H7 (cell line): ENCODE results near the gene FANCC. TPM values are rescaled to one million over a fixed set of nuclear protein-coding genes. Genes with fewer than 3 reads are reported as not detected.
A peak's percentile ranks its signal among the peaks of the same experiment; 100 is the strongest.

ENCODE experiments used
- DNase-seq: peaks from one replicate; pipeline ENCODE4 v3.0.0; 2012
- H3K27me3 ChIP-seq: 2 replicates; pipeline ENCODE4 v1.6.0; 2011; ENCODE audit warnings: mild to moderate bottlenecking, low read length; ENCODE audit not compliant: control insufficient read depth, insufficient read depth
- H3K36me3 ChIP-seq: replicated peaks from 2 replicates; pipeline ENCODE4 v1.5.1; 2011; ENCODE audit warnings: low read length; ENCODE audit not compliant: control insufficient read depth, insufficient read depth
- H3K4me3 ChIP-seq: 2 replicates; pipeline ENCODE4 v1.5.1; 2011; ENCODE audit warnings: low read depth, mild to moderate bottlenecking, control low read depth, low read length, moderate library complexity; ENCODE audit not compliant: insufficient read depth
- total RNA-seq: library from RNA; depleted of rRNA; stranded (reverse); fragments of >200 nt; shearing (Covaris generic); gene quantifications from 2 replicates; pipeline ENCODE4 v1.2.3, GENCODE V29; 2014

FANCC gene
- total RNA-seq, 1 experiment from 2014 or later, result 6.7 TPM

GRCh38 chr9:95091601-95092261 lies 225.8 kb downstream of the FANCC start:
- Histone ChIP-seq H3K4me3 (no peak overlapping the region), H3K27me3 (no peaks in the 10 kb centered on the region), H3K36me3 (no peaks in the 10 kb centered on the region)
- peak; percentile 39 for DNase-seq

GRCh38 chr9:95090871-95091577 lies 226.5 kb downstream of the FANCC start:
- Histone ChIP-seq H3K4me3 (no peak overlapping the region), H3K36me3 (no peaks in the 10 kb centered on the region; the same call in 1 of the 2 replicates), H3K27me3 (no peaks in the 10 kb centered on the region)
- DNase-seq, result peak; percentile 68

GRCh38 chr9:95090023-95090791 lies 227.3 kb downstream of the FANCC start:
- H3K36me3 ChIP-seq, result no peaks in the 10 kb centered on the region; the same call in 1 of the 2 replicates
- DNase-seq, result peak; percentile 56
- H3K4me3 ChIP-seq, result no peak overlapping the region
- no peaks in the 10 kb centered on the region for H3K27me3 ChIP-seq

- H3K4me3 ChIP-seq, result no peak overlapping the region
- peak; percentile 26 for DNase-seq
- no peaks in the 10 kb centered on the region for H3K27me3 ChIP-seq
- no peaks in the 10 kb centered on the region; the same call in 1 of the 2 replicates for H3K36me3 ChIP-seq
These were observed 228.1 kb downstream of the FANCC start for GRCh38 chr9:95089257-95090022.

- peak; percentile 64 for DNase-seq
- Histone ChIP-seq H3K4me3 (no peak overlapping the region), H3K36me3 (no peaks in the 10 kb centered on the region; the same call in 1 of the 2 replicates), H3K27me3 (no peaks in the 10 kb centered on the region)
These were observed 228.9 kb downstream of the FANCC start for GRCh38 chr9:95088421-95089161.

GRCh38 chr9:95087659-95088242 lies 229.8 kb downstream of the FANCC start:
- H3K27me3 ChIP-seq, result no peaks in the 10 kb centered on the region
- DNase-seq, result peak; percentile 68
- H3K4me3 ChIP-seq, result no peak overlapping the region
- H3K36me3 ChIP-seq, result no peaks in the 10 kb centered on the region; the same call in 1 of the 2 replicates

GRCh38 chr9:95086564-95086955 lies 230.9 kb downstream of the FANCC start:
- DNase-seq, result no peak
- Histone ChIP-seq H3K4me3 (no peak overlapping the region), H3K27me3 (no peaks in the 10 kb centered on the region), H3K36me3 (no peaks in the 10 kb centered on the region; the same call in 1 of the 2 replicates)

- no peaks in the 10 kb centered on the region; the same call in 1 of the 2 replicates for H3K36me3 ChIP-seq
- DNase-seq, result peak; percentile 60
- H3K27me3 ChIP-seq, result no peaks in the 10 kb centered on the region
- H3K4me3 ChIP-seq, result no peak overlapping the region
These were observed 231.5 kb downstream of the FANCC start for GRCh38 chr9:95085861-95086563.

GRCh38 chr9:95085036-95085770 lies 232.3 kb downstream of the FANCC start:
- Histone ChIP-seq H3K36me3 (no peaks in the 10 kb centered on the region; the same call in 1 of the 2 replicates), H3K4me3 (no peak overlapping the region), H3K27me3 (no peaks in the 10 kb centered on the region)
- DNase-seq, result peak; percentile 41

- Histone ChIP-seq H3K4me3 (no peak overlapping the region), H3K36me3 (no peaks in the 10 kb centered on the region; the same call in 1 of the 2 replicates)
These were observed 233.1 kb downstream of the FANCC start for GRCh38 chr9:95084254-95084934.

GRCh38 chr9:95083086-95083768 lies 234.3 kb downstream of the FANCC start:
- H3K36me3 ChIP-seq, result no peaks in the 10 kb centered on the region; the same call in 1 of the 2 replicates
- H3K27me3 ChIP-seq, result no peaks in the 10 kb centered on the region
- no peak for DNase-seq
- H3K4me3 ChIP-seq, result no peak overlapping the region

More at GRCh38 chr9:95084254-95084934, 233.1 kb downstream of the FANCC start:
- no peaks in the 10 kb centered on the region for H3K27me3 ChIP-seq
- peak; percentile 68 for DNase-seq
